GM12864 (cell line): ENCODE data around the gene SPAM1.
A peak's percentile ranks its signal among the peaks of the same experiment; 100 is the strongest.

Experiments
- DNase-seq: peaks from one replicate; pipeline ENCODE4 v3.0.0-alpha.2; 2011; ENCODE audit warnings: low read depth
- H3K4me3 ChIP-seq: 2 replicates; pipeline ENCODE4 v1.5.1; 2011; ENCODE audit warnings: mild to moderate bottlenecking, low read depth, low read length, control low read depth
- TF ChIP-seq, protein P1 (sequence below): IDR thresholded peaks from 2 replicates; pipeline ENCODE4 v1.5.1; 2011; ENCODE audit warnings: low read depth, mild to moderate bottlenecking, moderate library complexity, low read length, control low read depth, inconsistent platforms; ENCODE audit errors: missing control alignments

SPAM1 gene

DNA sequence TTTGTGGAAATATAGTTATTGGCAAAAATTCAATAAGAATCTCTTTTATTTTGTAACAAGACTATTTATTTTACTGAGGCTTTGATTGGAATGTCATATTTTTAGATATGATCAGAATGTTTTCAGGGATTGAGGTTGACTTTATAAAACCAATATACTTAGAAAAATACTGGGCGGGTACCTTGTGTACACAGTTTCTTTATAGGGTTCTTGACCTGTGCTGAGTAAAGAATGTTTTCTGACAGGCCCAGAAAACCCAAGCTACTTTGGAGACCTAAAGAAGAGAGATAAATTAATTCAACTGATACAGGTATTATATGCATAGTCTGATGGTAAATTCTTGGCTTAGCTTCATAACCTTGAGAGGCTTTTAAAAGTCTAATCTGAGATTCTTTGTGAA is 23.9 kb upstream of the SPAM1 start:
- no peak for DNase-seq
- TF ChIP-seq, protein P1, sequence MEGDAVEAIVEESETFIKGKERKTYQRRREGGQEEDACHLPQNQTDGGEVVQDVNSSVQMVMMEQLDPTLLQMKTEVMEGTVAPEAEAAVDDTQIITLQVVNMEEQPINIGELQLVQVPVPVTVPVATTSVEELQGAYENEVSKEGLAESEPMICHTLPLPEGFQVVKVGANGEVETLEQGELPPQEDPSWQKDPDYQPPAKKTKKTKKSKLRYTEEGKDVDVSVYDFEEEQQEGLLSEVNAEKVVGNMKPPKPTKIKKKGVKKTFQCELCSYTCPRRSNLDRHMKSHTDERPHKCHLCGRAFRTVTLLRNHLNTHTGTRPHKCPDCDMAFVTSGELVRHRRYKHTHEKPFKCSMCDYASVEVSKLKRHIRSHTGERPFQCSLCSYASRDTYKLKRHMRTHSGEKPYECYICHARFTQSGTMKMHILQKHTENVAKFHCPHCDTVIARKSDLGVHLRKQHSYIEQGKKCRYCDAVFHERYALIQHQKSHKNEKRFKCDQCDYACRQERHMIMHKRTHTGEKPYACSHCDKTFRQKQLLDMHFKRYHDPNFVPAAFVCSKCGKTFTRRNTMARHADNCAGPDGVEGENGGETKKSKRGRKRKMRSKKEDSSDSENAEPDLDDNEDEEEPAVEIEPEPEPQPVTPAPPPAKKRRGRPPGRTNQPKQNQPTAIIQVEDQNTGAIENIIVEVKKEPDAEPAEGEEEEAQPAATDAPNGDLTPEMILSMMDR = no peak
- H3K4me3 ChIP-seq = no peak overlapping the region

DNA sequence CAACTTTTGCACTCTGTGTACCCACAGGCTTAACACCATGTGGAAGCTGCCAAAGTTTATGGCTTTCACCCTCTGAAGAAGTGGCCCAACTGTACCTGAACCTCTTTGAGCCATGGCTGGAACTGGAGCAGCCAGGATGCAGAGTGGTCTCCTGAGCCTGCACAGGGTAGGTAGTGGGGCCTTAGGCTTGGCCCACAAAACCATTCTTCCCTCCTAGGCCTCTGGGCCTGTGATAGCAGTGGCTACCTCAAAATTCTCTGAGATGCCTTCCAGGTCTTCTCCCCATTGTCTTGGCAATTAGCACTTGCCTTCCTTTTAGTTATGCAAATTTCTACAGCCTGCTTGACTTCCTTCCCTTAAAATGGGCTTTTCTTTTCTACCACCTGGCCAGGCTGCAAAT is 19.3 kb upstream of the SPAM1 start:
- H3K4me3 ChIP-seq = no peak overlapping the region
- TF ChIP-seq, protein P1 = no peak
- DNase-seq = no peak

DNA sequence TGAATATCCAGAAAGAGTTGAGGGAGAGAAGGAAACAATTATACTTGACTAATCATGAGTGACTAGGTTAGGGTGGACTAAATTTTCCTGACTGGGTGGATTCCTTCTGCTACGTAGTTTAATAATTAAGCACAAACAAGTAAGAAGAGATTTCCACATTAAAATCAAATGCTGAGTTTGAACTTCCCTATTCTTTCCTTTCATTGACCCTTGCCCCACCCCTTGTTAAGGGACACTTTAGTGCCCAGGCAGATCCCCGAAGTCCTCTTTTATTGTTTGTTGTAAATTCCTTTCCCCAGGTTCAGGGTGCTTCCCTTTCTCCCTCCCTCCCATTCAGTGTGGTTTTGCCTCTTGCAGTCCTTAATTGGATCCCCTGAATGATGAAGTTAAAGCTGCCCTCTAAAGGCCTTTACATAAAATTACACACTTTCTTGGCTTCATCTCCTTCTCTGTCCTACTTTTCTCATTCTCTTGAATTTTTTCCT is 8.8 kb upstream of the SPAM1 start:
- DNase-seq = no peak
- H3K4me3 ChIP-seq = no peak overlapping the region
- TF ChIP-seq, protein P1 = peak; percentile 23

DNA sequence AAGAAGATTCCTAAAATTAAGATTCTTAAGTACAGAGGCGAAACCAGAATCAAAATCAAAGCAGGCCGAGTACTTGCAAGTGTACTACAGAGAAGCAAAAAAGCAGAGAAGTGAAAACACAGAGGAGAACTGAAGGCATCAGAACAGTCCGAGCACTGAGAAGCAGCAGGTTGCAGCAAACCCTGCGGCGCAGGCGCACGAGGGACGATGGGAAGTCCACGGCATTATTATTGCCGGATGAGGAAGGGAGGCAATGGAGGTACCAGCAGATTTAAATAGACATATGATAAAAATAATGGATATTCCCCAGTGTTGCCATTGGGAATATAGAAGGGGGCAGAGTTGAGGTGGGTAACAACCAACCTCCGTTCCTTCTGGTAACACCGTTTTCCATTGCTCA is 7.2 kb upstream of the SPAM1 start:
- no peak overlapping the region for H3K4me3 ChIP-seq
- no peak for DNase-seq
- TF ChIP-seq, protein P1 = no peak

DNA sequence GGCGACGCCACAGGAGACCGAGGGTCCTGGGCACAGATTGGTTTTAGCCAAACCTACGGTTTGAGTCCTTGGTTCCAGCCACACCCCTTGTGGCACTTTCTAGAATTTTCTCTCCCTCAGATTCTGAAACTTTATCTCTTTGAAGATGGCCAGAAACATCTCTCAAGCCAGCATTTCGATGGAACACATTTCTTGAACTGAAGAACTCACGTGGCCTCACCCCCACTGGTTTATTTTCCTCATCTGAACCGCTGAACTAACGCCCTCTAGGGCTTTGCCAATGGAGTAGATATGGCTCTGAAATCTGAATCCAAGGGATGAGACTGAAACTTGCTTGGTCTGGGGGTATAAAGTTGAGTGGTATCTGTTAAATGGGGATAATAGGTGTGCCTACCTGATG is 6.7 kb upstream of the SPAM1 start:
- TF ChIP-seq, protein P1 = no peak
- H3K4me3 ChIP-seq = no peak overlapping the region
- no peak for DNase-seq

DNA sequence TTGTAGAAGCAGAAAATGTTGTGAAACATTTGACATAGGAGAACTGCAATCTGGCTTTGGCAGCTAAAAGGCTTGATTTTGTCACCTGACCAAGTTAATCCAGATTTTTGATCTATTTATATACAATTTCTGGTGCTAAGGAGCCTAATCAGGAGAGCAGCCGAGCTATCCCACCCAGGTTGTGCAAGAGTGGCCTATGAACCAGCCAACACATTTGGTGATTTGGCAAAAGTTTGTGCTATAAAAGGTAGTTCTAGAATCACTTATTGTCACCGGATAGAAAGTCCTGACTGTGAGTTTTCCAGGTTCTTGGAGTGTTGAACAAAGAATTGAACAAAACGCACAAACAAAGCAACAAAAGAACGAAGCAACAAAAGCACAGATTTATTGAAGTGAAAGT is 1.4 kb upstream of the SPAM1 start:
- TF ChIP-seq, protein P1 = no peak
- no peak overlapping the region for H3K4me3 ChIP-seq

DNA sequence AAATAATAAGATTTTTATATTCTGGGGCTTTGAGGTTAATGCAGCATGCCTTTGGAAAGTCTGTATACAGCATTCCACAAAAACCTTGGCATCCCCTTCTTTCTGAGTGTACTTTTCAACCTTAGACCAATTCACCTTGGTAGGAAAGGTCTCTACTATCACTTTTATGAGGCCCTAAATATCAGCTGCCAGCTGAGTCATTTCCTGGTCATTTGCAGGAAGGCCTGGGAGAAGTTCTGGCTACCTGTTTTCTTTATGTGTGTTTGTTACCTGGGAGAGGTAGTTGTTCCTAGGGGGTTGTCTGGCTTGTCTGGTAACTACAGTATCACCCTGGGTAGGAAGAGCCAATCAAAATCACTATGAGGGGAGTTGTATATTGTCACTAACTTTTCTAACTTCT is 4.1 kb downstream of the SPAM1 start:
- no peak overlapping the region for H3K4me3 ChIP-seq
- DNase-seq = no peak
- TF ChIP-seq, protein P1 = no peak

More for the DNA sequence above, 1.4 kb upstream of the SPAM1 start:
- DNase-seq = no peak
